ENCODE results near the gene TRIM63. TPM values are rescaled to one million over a fixed set of nuclear protein-coding genes. Genes with fewer than 3 reads are reported as not detected.

Gene TRIM63
- total RNA-seq, 1 experiment from 2014 or later, result not detected

DNA sequence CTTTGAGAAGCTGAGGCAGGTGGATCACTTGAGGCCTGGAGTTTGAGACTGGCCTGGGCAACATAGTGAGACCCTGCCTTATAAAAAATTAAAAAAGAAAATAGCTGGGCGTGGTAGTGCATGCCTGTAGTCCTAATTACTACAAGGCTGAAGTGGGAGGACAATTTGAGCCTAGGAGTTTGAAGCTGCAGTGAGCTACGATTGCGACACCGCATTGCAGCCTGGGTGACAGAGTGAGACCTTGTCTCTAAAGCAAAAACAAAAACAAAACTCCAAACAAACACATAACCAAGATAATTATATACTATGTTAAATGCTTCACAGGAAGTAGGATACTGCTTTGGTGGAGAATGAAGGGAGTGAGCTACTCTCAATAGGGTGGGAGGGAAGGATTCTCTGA lies 64.2 kb downstream of the TRIM63 start:
- no peak overlapping the region for H2BK20ac ChIP-seq (ENCODE audit: low read depth, low read length, poor library complexity, severe bottlenecking)
- no peak overlapping the region for H3K9ac ChIP-seq (ENCODE audit: extremely low read depth, insufficient read length, low read length)
- H3K14ac ChIP-seq (ENCODE audit: insufficient read depth, low read length), result no peak overlapping the region
- Mint-ChIP-seq H3K27me3 (ENCODE audit: low read depth) (peaks cover 4% of the 10 kb centered on the region), H3K27ac (no peak overlapping the region), H3K4me3 (no peak overlapping the region), H3K4me1 (peaks cover 13 to 17% of the 10 kb centered on the region in 2 experiments), H3K9me3 (no peaks in the 10 kb centered on the region), H3K36me3 (ENCODE audit: insufficient read depth in 1 of 3, low read depth in 3 of 3) (no peaks in the 10 kb centered on the region; a peak in 1 of 7 replicates)
- no peak overlapping the region for H4K91ac ChIP-seq (ENCODE audit: insufficient read length, low read depth, low read length)
- H3K23me2 ChIP-seq (ENCODE audit: insufficient read length, low read depth, low read length, poor library complexity, severe bottlenecking), result no peaks in the 10 kb centered on the region
- H3K27me3 ChIP-seq (ENCODE audit: insufficient read depth, low read length), result no peaks in the 10 kb centered on the region
- no CpG with 5 or more reads among the region's 4 CpGs for WGBS (ENCODE audit: extremely low coverage, insufficient read length, low lambda C conversion rate)
- H3K4me2 ChIP-seq (ENCODE audit: insufficient read depth, insufficient read length, low read length), result no peak overlapping the region
- H3K9me3 ChIP-seq (ENCODE audit: control insufficient read depth, low read depth, low read length), result no peaks in the 10 kb centered on the region
- H3K4ac ChIP-seq (ENCODE audit: low read depth, low read length), result no peak overlapping the region
- no peak overlapping the region for H2BK15ac ChIP-seq (ENCODE audit: low read depth, low read length)
- H3K23ac ChIP-seq (ENCODE audit: insufficient read length, low read depth, low read length), result no peak overlapping the region
- H3K27ac ChIP-seq (ENCODE audit: insufficient read length, low read depth, low read length), result no peak overlapping the region
- no peak overlapping the region for H4K8ac ChIP-seq (replicated peaks; ENCODE audit: insufficient read length, low read depth, low read length)
- no peaks in the 10 kb centered on the region for H3K79me2 ChIP-seq (ENCODE audit: insufficient read depth, low read length)
- H3K79me1 ChIP-seq (ENCODE audit: insufficient read depth, low read depth, low read length, poor library complexity, severe bottlenecking), result no peaks in the 10 kb centered on the region
- no peak overlapping the region for H2AFZ ChIP-seq (ENCODE audit: low read length)
- H3K18ac ChIP-seq (ENCODE audit: insufficient read length, low read depth, low read length), result no peak overlapping the region
- H3T11ph ChIP-seq (ENCODE audit: low read length), result no peak overlapping the region
- no peak overlapping the region for H3K56ac ChIP-seq (ENCODE audit: insufficient read length, low read depth, low read length)
- no peak overlapping the region for H2BK12ac ChIP-seq (ENCODE audit: insufficient read length, low read depth, low read length)
- H2BK5ac ChIP-seq (ENCODE audit: insufficient read length, low read length), result no peak overlapping the region
- TF ChIP-seq, protein P1, sequence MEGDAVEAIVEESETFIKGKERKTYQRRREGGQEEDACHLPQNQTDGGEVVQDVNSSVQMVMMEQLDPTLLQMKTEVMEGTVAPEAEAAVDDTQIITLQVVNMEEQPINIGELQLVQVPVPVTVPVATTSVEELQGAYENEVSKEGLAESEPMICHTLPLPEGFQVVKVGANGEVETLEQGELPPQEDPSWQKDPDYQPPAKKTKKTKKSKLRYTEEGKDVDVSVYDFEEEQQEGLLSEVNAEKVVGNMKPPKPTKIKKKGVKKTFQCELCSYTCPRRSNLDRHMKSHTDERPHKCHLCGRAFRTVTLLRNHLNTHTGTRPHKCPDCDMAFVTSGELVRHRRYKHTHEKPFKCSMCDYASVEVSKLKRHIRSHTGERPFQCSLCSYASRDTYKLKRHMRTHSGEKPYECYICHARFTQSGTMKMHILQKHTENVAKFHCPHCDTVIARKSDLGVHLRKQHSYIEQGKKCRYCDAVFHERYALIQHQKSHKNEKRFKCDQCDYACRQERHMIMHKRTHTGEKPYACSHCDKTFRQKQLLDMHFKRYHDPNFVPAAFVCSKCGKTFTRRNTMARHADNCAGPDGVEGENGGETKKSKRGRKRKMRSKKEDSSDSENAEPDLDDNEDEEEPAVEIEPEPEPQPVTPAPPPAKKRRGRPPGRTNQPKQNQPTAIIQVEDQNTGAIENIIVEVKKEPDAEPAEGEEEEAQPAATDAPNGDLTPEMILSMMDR (conservative IDR thresholded peaks at IDR 0.05), result no peak
- DNase-seq, result no peak
- H2AK5ac ChIP-seq (ENCODE audit: insufficient read length, low read length), result no peak overlapping the region
- H2BK120ac ChIP-seq (ENCODE audit: low read depth, low read length, poor library complexity, severe bottlenecking), result no peak overlapping the region
- H4K20me1 ChIP-seq (ENCODE audit: control insufficient read depth, insufficient read depth, insufficient read length), result no peaks in the 10 kb centered on the region
- peaks cover 5% of the 10 kb centered on the region; the same call in 1 of the 2 replicates for H3K4me1 ChIP-seq (ENCODE audit: insufficient read depth, low read length)
- H4K5ac ChIP-seq (ENCODE audit: insufficient read length, low read depth, low read length), result no peak overlapping the region

Other genes starting within 250 kb of the TRIM63 start
- gene MTFR1L, start 247.7 kb downstream of the TRIM63 start, total RNA-seq (2021), result 31.5 and 32.5 TPM in 2 replicates
- 22.0 and 22.2 TPM in 2 replicates for gene AUNIP, start 208.2 kb downstream of the TRIM63 start, total RNA-seq (2021)
- gene PAQR7, start 191.9 kb downstream of the TRIM63 start, total RNA-seq (2021), result 6.0 and 6.3 TPM in 2 replicates
- gene STMN1, start 161.2 kb downstream of the TRIM63 start, total RNA-seq (2021), result 499 and 500 TPM in 2 replicates
- gene PAFAH2, start 69.6 kb downstream of the TRIM63 start, total RNA-seq (2021), result 8.2 and 12.4 TPM in 2 replicates
- gene EXTL1, start 45.9 kb downstream of the TRIM63 start, total RNA-seq (2021), result 1.0 and 1.1 TPM in 2 replicates
- 0.35 TPM in 2 replicates for gene SLC30A2, start 21.5 kb downstream of the TRIM63 start, total RNA-seq (2021)
- 5.6 and 7.1 TPM in 2 replicates for gene PDIK1L, start 44.2 kb upstream of the TRIM63 start, total RNA-seq (2021)
- gene FAM110D, start 91.4 kb upstream of the TRIM63 start, total RNA-seq (2021), result 0.46 TPM in 2 replicates
- not detected in 2 replicates for gene C1orf232, start 101.3 kb upstream of the TRIM63 start, total RNA-seq (2021)
- 48.2 and 51.2 TPM in 2 replicates for gene ZNF593, start 102.3 kb upstream of the TRIM63 start, total RNA-seq (2021)
- not detected in 2 replicates for gene ZNF593OS, start 104.2 kb upstream of the TRIM63 start, total RNA-seq (2021)
- 23.4 and 26.3 TPM in 2 replicates for gene CNKSR1, start 109.9 kb upstream of the TRIM63 start, total RNA-seq (2021)
- gene CATSPER4, start 123.0 kb upstream of the TRIM63 start, total RNA-seq (2021), result 0.26 TPM in 1 of 2 replicates, not detected in the other
- 37.9 and 38.6 TPM in 2 replicates for gene CEP85, start 166.6 kb upstream of the TRIM63 start, total RNA-seq (2021)
- gene SH3BGRL3, start 212.5 kb upstream of the TRIM63 start, total RNA-seq (2021), result 86.2 and 86.3 TPM in 2 replicates
- gene UBXN11, start 239.0 kb upstream of the TRIM63 start, total RNA-seq (2021), result 13.1 and 13.7 TPM in 2 replicates